A549 (cell line): ENCODE results near the gene TNFRSF21. TPM values are rescaled to one million over a fixed set of nuclear protein-coding genes. Genes with fewer than 3 reads are reported as not detected.
"Not testable (repeated sequence)": the region's sequence is repeated elsewhere in the genome, so short reads cannot be mapped to it uniquely, and the experiment has no call there.

ENCODE experiments used
- ATAC-seq, 2 experiments: fragments of 200-7000 bp in 1 of 2; fragments of >200 bp in 1 of 2; cut with Nextera tagmentation in 1 of 2; cut with Tn5 transposase in 1 of 2; 3 replicates each; pipeline versions ENCODE4 v1.8.0 to v1.9.1; 2018 to 2020; ENCODE audit warnings: mild to moderate bottlenecking in 1 of 2, moderate library complexity in 1 of 2
- CTCF ChIA-PET: fragments of 300-600 bp; sonication (Branson Sonifier 250); formaldehyde crosslinking; extraction: SDS; loops from one replicate; lab custom pipeline; 2021; ENCODE audit warnings: antibody characterized with exemption, inconsistent platforms; lab: Yijun Ruan, JAX
- POLR2A ChIA-PET: fragments of 350-600 bp; formaldehyde crosslinking; extraction: SDS; loops from one replicate; lab custom pipeline; 2021; ENCODE audit warnings: antibody characterized with exemption, inconsistent platforms; lab: Yijun Ruan, JAX
- DNase-seq, 2 experiments: peaks; one replicate each; pipeline versions ENCODE4 v3.0.0 to v3.0.0-alpha.2; 2011 to 2016; ENCODE audit warnings: low read depth in 1 of 2, low spot score in 1 of 2
- FAIRE-seq: peaks from 2 replicates; lab custom pipeline; 2011; peaks lifted over from hg19 to GRCh38; lab: Jason Lieb, UNC
- H3K27ac ChIP-seq, 2 experiments: fragments of >200 bp; sonication (Bioruptor Twin); formaldehyde crosslinking; 3 replicates each; pipeline ENCODE4 v1.5.1; 2016 to 2017
- H3K4me1 ChIP-seq: fragments of >200 bp; sonication (Bioruptor Twin); formaldehyde crosslinking; 3 replicates; pipeline ENCODE4 v1.6.1; 2016
- H3K4me2 ChIP-seq: fragments of >200 bp; sonication (Bioruptor Twin); formaldehyde crosslinking; 3 replicates; pipeline ENCODE4 v1.6.1; 2016
- H3K4me3 ChIP-seq: fragments of >200 bp; sonication (Bioruptor Twin); formaldehyde crosslinking; 3 replicates; pipeline ENCODE4 v1.5.1; 2016
- H3K9me3 ChIP-seq: fragments of >200 bp; sonication (Bioruptor Twin); formaldehyde crosslinking; 3 replicates; pipeline ENCODE4 v1.6.1; 2016
- BHLHE40 ChIP-seq: IDR thresholded peaks from 2 replicates; pipeline ENCODE4 v1.6.1; 2012; ENCODE audit warnings: low read depth, low read length, inconsistent platforms
- EHF ChIP-seq: fragments of 250-450 bp; sonication (Bioruptor Pico); IDR thresholded peaks from 2 replicates; pipeline ENCODE4 v1.5.0; 2020; ENCODE audit warnings: mild to moderate bottlenecking
- EHMT2 ChIP-seq: fragments of 200-600 bp; sonication (generic); IDR thresholded peaks from 2 replicates; pipeline ENCODE4 v1.6.1; 2016; ENCODE audit warnings: antibody characterized with exemption, low read depth, mild to moderate bottlenecking, moderate library complexity
- ELK1 ChIP-seq: fragments of 150-350 bp; IDR thresholded peaks from 2 replicates; pipeline ENCODE4 v1.6.1; 2014; ENCODE audit warnings: low read depth, mild to moderate bottlenecking, low read length
- FOSL2 ChIP-seq, 2 experiments: fragments of 450-650 bp in 1 of 2; fragments of >200 bp in 1 of 2; sonication (Bioruptor Twin) in 1 of 2; formaldehyde crosslinking; IDR thresholded peaks; 2 replicates each; pipeline versions ENCODE4 v1.5.0 to v1.6.1; 2016 to 2020; ENCODE audit warnings: mild to moderate bottlenecking in 1 of 2, moderate library complexity in 1 of 2
- HDAC2 ChIP-seq: fragments of 200-600 bp; sonication (generic); IDR thresholded peaks from 2 replicates; pipeline ENCODE4 v1.6.1; 2016
- HEYL ChIP-seq: fragments of 250-450 bp; sonication (Bioruptor Pico); IDR thresholded peaks from 2 replicates; pipeline ENCODE4 v1.8.0; 2021; ENCODE audit warnings: mild to moderate bottlenecking, moderate library complexity
- HMGXB4 ChIP-seq: fragments of 250-450 bp; sonication (Bioruptor Pico); IDR thresholded peaks from 2 replicates; pipeline ENCODE4 v1.5.0; 2021; ENCODE audit warnings: mild to moderate bottlenecking, moderate library complexity, borderline replicate concordance
- JUN ChIP-seq, 2 experiments: fragments of >200 bp; sonication (Bioruptor Twin); formaldehyde crosslinking; IDR thresholded peaks; 2 replicates in 1 of 2; 3 replicates in 1 of 2; pipeline ENCODE4 v1.6.1; 2016 to 2017
- MAFK ChIP-seq: fragments of 450-650 bp; IDR thresholded peaks from 2 replicates; pipeline ENCODE4 v1.6.1; 2014; ENCODE audit not compliant: partially characterized antibody
- NR3C1 ChIP-seq: fragments of >200 bp; sonication (Bioruptor Twin); formaldehyde crosslinking; IDR thresholded peaks from 3 replicates; pipeline ENCODE4 v1.6.1; 2017
- SMC3 ChIP-seq: fragments of >200 bp; sonication (Bioruptor Twin); formaldehyde crosslinking; IDR thresholded peaks from 3 replicates; pipeline ENCODE4 v1.6.1; 2018; ENCODE audit warnings: inconsistent platforms
- TFCP2L1 ChIP-seq: fragments of 250-450 bp; sonication (Bioruptor Pico); IDR thresholded peaks from 2 replicates; pipeline ENCODE4 v1.5.0; 2021; ENCODE audit warnings: mild to moderate bottlenecking
- TP53 ChIP-seq: fragments of 250-450 bp; sonication (Bioruptor Pico); IDR thresholded peaks from 2 replicates; pipeline ENCODE4 v1.5.0; 2021; ENCODE audit warnings: mild to moderate bottlenecking, moderate library complexity
- USF2 ChIP-seq: fragments of 450-650 bp; IDR thresholded peaks from 2 replicates; pipeline ENCODE4 v1.6.1; 2014; ENCODE audit warnings: antibody characterized with exemption
- ZFP36 ChIP-seq: fragments of 450-650 bp; IDR thresholded peaks from 2 replicates; pipeline ENCODE4 v1.6.1; 2014; ENCODE audit warnings: borderline replicate concordance; ENCODE audit not compliant: partially characterized antibody
- ZNF302 ChIP-seq: fragments of 250-450 bp; sonication (Bioruptor Pico); IDR thresholded peaks from 2 replicates; pipeline ENCODE4 v1.9.0; 2021; ENCODE audit warnings: inconsistent platforms, mild to moderate bottlenecking, moderate library complexity
- ZSCAN20 ChIP-seq: fragments of 250-450 bp; sonication (Bioruptor Pico); IDR thresholded peaks from 2 replicates; pipeline ENCODE4 v1.8.0; 2022; ENCODE audit warnings: mild to moderate bottlenecking, moderate library complexity
- WGBS: methylation state at CpG from one replicate; pipeline ENCODE4 v1.1.6; 2017; ENCODE audit errors: missing lambda C conversion rate; 5-methylcytosine and 5-hydroxymethylcytosine counted together
- polyA plus RNA-seq, 4 experiments: library from polyadenylated mRNA; depleted of rRNA in 3 of 4; stranded (reverse); fragments of >200 nt; fragmentation: RNase III in 1 of 4; extraction: RNeasy Plus Mini Kit Qiagen cat#74134 plus additional on column Dnase treatment in 1 of 4; gene quantifications; 2 replicates in 3 of 4; 3 replicates in 1 of 4; pipeline ENCODE4 v1.2.3, GENCODE V29; 2011 to 2017
- TF ChIP-seq, protein P1 (sequence below): fragments of >200 bp; sonication (Bioruptor Twin); formaldehyde crosslinking; IDR thresholded peaks from 3 replicates; pipeline ENCODE4 v1.6.1; 2016
- TF ChIP-seq, protein P2 (sequence below): fragments of >200 bp; sonication (Bioruptor Twin); formaldehyde crosslinking; IDR thresholded peaks from 3 replicates; pipeline ENCODE4 v1.5.1; 2016

The TNFRSF21 gene
- polyA plus RNA-seq, 2 of the 4 experiments (the other 2 are of a cell fraction) = 14.1 to 15.6 TPM

DNA sequence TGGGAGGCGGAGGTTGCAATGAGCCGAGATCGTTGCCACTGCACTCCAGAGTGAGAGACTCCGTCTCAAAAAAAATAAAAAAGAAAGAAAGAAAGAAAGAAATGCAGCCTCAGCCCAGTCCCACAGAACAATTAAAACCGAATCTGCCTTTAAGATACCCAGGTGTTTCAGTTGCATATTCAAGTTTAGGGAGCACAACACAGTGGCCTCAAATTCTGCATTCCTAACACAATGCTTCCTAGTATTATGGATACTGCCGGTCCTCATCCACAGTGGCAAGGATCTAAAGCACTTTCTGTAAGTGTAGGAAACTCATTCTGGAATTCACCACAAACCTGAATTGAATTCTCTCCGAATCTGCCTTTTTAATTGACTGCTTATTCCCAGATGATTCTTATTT, 80.5 kb downstream of the TNFRSF21 start:
- POLR2A ChIA-PET = no interaction called here
- no peak overlapping the region for H3K4me2 ChIP-seq
- CTCF ChIA-PET = interaction anchor here (1.4 kb wide), 1 partner anchor 132 kb away, joined by 3 read pairs; no protein-coding TSS in a partner anchor
- no peak for FAIRE-seq
- ATAC-seq = no peak
- H3K4me3 ChIP-seq = no peak overlapping the region
- TF ChIP-seq NR3C1 = no peak
- TF ChIP-seq HMGXB4 = no peak
- TF ChIP-seq BHLHE40 = no peak
- TF ChIP-seq ZFP36 = no peak
- no peak for TF ChIP-seq USF2
- no peak for TF ChIP-seq FOSL2 (IDR thresholded peaks at IDR 0.05)
- no peak for TF ChIP-seq FOSL2 (CRISPR knock-in tag; IDR thresholded peaks at IDR 0.05)
- TF ChIP-seq EHMT2 = no peak
- TF ChIP-seq JUN (IDR thresholded peaks at IDR 0.05) = no peak
- no peak for TF ChIP-seq ZSCAN20
- no peak for TF ChIP-seq MAFK
- no peak for TF ChIP-seq ZNF302 (CRISPR knock-in tag)
- TF ChIP-seq, protein P1, sequence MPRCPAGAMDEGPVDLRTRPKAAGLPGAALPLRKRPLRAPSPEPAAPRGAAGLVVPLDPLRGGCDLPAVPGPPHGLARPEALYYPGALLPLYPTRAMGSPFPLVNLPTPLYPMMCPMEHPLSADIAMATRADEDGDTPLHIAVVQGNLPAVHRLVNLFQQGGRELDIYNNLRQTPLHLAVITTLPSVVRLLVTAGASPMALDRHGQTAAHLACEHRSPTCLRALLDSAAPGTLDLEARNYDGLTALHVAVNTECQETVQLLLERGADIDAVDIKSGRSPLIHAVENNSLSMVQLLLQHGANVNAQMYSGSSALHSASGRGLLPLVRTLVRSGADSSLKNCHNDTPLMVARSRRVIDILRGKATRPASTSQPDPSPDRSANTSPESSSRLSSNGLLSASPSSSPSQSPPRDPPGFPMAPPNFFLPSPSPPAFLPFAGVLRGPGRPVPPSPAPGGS = no peak
- TF ChIP-seq HDAC2 = no peak
- 91% methylated on average over 7 of the region's 7 CpGs for WGBS
- H3K9me3 ChIP-seq = no peaks in the 10 kb centered on the region
- DNase-seq = no peak
- peaks cover 9% of the 10 kb centered on the region; the same call in 2 of the 3 replicates for H3K4me1 ChIP-seq
- H3K27ac ChIP-seq = no peak overlapping the region

- H3K27ac ChIP-seq = not testable (repeated sequence)
These were observed 81.6 kb downstream of the TNFRSF21 start for GRCh38 chr6:47228093-47228492.

DNA sequence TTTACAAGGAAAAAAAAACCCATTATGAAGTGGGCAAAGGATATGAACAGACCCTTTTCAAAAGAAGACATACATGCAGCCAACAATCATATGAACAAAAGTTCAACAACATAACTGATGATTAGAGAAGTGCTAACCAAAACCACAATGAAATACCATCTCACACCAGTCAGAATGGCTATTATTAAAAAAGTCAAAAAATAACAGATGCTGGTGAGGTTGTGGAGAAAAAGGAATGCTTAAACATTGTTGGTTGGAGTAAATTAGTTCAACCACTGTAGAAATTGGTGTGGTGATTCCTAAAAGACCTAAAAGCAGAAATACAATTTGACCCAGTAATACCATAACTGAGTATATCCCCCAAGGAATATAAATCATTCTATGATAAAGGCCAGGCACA, 86.5 kb downstream of the TNFRSF21 start:
- FAIRE-seq, H3K9me3 ChIP-seq, CTCF ChIA-PET, H3K4me2 ChIP-seq, H3K27ac ChIP-seq, POLR2A ChIA-PET, H3K4me3 ChIP-seq, ATAC-seq, H3K4me1 ChIP-seq, DNase-seq: not testable (repeated sequence)

More at GRCh38 chr6:47228093-47228492, 81.6 kb downstream of the TNFRSF21 start:
- H3K9me3 ChIP-seq, POLR2A ChIA-PET, H3K4me3 ChIP-seq, H3K4me1 ChIP-seq, H3K4me2 ChIP-seq, ATAC-seq, FAIRE-seq, DNase-seq: not testable (repeated sequence)
- CTCF ChIA-PET = interaction anchor here (1.5 kb wide), 1 partner anchor 132 kb away, joined by 4 read pairs; no protein-coding TSS in a partner anchor
- WGBS = 91% methylated on average over 3 of the region's 3 CpGs

GRCh38 chr6:47221565-47221964, 88.1 kb downstream of the TNFRSF21 start:
- WGBS = 88% methylated on average over 7 of the region's 9 CpGs
- CTCF ChIA-PET = no interaction called here
- no peaks in the 10 kb centered on the region for H3K9me3 ChIP-seq

More at GRCh38 chr6:47221565-47221964, 88.1 kb downstream of the TNFRSF21 start:
- Histone ChIP-seq H3K4me1 (no peaks in the 10 kb centered on the region), H3K4me3 (no peak overlapping the region), H3K4me2 (no peak overlapping the region), H3K27ac (no peak overlapping the region)
- FAIRE-seq (no peak), ATAC-seq (no peak), DNase-seq (no peak)
- TF ChIP-seq TP53 (CRISPR knock-in tag) = no peak
- no peak for TF ChIP-seq HEYL (CRISPR knock-in tag)
- TF ChIP-seq ELK1 = no peak
- TF ChIP-seq, protein P2, sequence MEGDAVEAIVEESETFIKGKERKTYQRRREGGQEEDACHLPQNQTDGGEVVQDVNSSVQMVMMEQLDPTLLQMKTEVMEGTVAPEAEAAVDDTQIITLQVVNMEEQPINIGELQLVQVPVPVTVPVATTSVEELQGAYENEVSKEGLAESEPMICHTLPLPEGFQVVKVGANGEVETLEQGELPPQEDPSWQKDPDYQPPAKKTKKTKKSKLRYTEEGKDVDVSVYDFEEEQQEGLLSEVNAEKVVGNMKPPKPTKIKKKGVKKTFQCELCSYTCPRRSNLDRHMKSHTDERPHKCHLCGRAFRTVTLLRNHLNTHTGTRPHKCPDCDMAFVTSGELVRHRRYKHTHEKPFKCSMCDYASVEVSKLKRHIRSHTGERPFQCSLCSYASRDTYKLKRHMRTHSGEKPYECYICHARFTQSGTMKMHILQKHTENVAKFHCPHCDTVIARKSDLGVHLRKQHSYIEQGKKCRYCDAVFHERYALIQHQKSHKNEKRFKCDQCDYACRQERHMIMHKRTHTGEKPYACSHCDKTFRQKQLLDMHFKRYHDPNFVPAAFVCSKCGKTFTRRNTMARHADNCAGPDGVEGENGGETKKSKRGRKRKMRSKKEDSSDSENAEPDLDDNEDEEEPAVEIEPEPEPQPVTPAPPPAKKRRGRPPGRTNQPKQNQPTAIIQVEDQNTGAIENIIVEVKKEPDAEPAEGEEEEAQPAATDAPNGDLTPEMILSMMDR = no peak
- TF ChIP-seq SMC3 = no peak
- TF ChIP-seq TFCP2L1 (CRISPR knock-in tag) = no peak
- no peak for TF ChIP-seq EHF
- POLR2A ChIA-PET = no interaction called here
